Osteoblast (primary cell): ENCODE measurements around the gene OTUD4. TPM values are rescaled to one million over a fixed set of nuclear protein-coding genes. Genes with fewer than 3 reads are reported as not detected.
"Not testable (repeated sequence)": the region's sequence is repeated elsewhere in the genome, so short reads cannot be mapped to it uniquely, and the experiment has no call there.

Experiments used
- DNase-seq: peaks from one replicate; pipeline ENCODE4 v3.0.0; 2011; ENCODE audit warnings: low spot score, mixed read lengths; ENCODE audit not compliant: insufficient read length; ENCODE audit errors: missing footprints
- H2AFZ ChIP-seq: 2 replicates; pipeline ENCODE4 v1.6.0; 2011; ENCODE audit warnings: mild to moderate bottlenecking, low read length
- H3K27ac ChIP-seq: 2 replicates; pipeline ENCODE4 v1.5.1; 2011; ENCODE audit warnings: mild to moderate bottlenecking, low read depth, low read length, moderate library complexity
- H3K27me3 ChIP-seq: 2 replicates; pipeline ENCODE4 v1.6.0; 2012; ENCODE audit warnings: mild to moderate bottlenecking, control low read depth, inconsistent platforms, low read length, moderate library complexity; ENCODE audit not compliant: insufficient read depth
- H3K36me3 ChIP-seq: 2 replicates; pipeline ENCODE4 v1.5.1; 2011; ENCODE audit warnings: mild to moderate bottlenecking, low read length, control low read depth, moderate library complexity; ENCODE audit not compliant: insufficient read depth
- H3K4me1 ChIP-seq: 2 replicates; pipeline ENCODE4 v1.5.1; 2011; ENCODE audit warnings: mild to moderate bottlenecking, low read length, control low read depth, moderate library complexity; ENCODE audit not compliant: insufficient read depth
- H3K4me2 ChIP-seq: 2 replicates; pipeline ENCODE4 v1.6.0; 2011; ENCODE audit warnings: mild to moderate bottlenecking, low read length; ENCODE audit not compliant: insufficient read depth
- H3K4me3 ChIP-seq: fragments of 200-600 bp; sonication (generic); 3 replicates; pipeline ENCODE4 v1.5.1; 2012; ENCODE audit warnings: mild to moderate bottlenecking, low read length, inconsistent platforms; ENCODE audit not compliant: insufficient read depth
- H3K79me2 ChIP-seq: 2 replicates; pipeline ENCODE4 v1.6.0; 2012; ENCODE audit warnings: mild to moderate bottlenecking, low read length, control low read depth, inconsistent platforms; ENCODE audit not compliant: insufficient read depth
- H3K9me3 ChIP-seq: 2 replicates; pipeline ENCODE4 v1.5.1; 2011; ENCODE audit warnings: low read depth, low read length, control low read depth
- H4K20me1 ChIP-seq: 2 replicates; pipeline ENCODE4 v1.6.0; 2012; ENCODE audit warnings: mild to moderate bottlenecking, low read length, control low read depth; ENCODE audit not compliant: insufficient read depth
- total RNA-seq: library from RNA; depleted of rRNA; stranded (reverse); fragments of >200 nt; gene quantifications from 2 replicates; pipeline ENCODE4 v1.2.3, GENCODE V29; 2012
- TF ChIP-seq, protein P1 (sequence below): IDR thresholded peaks from 2 replicates; pipeline ENCODE4 v1.5.1; 2011; ENCODE audit warnings: mild to moderate bottlenecking, low read depth, low read length, moderate library complexity; ENCODE audit errors: extremely low read depth

The OTUD4 gene, protein sequence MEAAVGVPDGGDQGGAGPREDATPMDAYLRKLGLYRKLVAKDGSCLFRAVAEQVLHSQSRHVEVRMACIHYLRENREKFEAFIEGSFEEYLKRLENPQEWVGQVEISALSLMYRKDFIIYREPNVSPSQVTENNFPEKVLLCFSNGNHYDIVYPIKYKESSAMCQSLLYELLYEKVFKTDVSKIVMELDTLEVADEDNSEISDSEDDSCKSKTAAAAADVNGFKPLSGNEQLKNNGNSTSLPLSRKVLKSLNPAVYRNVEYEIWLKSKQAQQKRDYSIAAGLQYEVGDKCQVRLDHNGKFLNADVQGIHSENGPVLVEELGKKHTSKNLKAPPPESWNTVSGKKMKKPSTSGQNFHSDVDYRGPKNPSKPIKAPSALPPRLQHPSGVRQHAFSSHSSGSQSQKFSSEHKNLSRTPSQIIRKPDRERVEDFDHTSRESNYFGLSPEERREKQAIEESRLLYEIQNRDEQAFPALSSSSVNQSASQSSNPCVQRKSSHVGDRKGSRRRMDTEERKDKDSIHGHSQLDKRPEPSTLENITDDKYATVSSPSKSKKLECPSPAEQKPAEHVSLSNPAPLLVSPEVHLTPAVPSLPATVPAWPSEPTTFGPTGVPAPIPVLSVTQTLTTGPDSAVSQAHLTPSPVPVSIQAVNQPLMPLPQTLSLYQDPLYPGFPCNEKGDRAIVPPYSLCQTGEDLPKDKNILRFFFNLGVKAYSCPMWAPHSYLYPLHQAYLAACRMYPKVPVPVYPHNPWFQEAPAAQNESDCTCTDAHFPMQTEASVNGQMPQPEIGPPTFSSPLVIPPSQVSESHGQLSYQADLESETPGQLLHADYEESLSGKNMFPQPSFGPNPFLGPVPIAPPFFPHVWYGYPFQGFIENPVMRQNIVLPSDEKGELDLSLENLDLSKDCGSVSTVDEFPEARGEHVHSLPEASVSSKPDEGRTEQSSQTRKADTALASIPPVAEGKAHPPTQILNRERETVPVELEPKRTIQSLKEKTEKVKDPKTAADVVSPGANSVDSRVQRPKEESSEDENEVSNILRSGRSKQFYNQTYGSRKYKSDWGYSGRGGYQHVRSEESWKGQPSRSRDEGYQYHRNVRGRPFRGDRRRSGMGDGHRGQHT
- 22.8 and 30.6 TPM in 2 replicates for total RNA-seq

DNA sequence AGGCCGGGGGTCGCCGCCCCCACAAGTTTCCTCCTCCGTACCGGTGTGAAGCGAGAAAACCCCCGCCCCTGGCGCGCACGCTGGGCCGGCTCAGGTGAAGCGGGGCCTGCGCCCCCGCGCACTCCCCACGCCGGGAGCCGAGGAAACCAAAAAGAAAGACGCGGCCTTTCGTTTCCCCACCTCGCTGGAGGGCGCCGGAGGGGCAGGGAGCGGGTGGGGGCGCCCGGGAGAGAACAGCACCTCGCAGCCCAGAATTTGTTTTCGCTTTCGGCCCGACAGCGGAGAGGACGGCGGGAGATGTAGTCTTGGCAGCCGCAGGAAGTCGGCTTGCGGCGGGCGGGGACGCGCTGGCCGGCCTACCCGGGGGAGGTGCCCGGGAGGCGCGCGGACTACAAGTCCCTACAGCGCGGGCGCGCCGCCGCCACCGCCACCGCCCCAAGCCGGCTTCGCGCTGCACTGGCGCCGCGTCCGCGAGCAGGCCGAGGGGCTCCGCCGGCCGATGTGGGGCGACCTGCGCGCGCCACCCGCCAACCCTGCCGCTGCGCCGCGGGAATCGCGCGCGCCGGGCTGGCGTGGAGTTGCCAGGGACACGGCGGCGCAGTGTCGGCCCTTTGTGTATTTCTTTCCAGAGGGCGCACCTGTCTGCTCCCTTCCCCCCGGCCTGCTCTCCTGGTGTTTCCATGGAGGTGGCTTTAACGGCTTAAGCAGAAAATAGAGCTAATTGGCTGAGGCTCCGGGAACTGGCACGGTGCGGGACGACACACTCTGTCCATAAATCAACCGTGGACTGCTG lies at the start of gene OTUD4:
Gene OTUD4 (minus strand): TSS at position 292 of the 793 bp plus-strand sequence. CDS start 616 bp downstream, outside the sequence.
- DNase-seq = peak; percentile 99
- Histone ChIP-seq H3K4me1 (peaks cover 24% of the 10 kb centered on the region), H3K9me3 (no peaks in the 10 kb centered on the region)

GRCh38 chr4:145223228-145223627 lies 42.8 kb upstream of the OTUD4 start:
- not testable (repeated sequence) for H2AFZ ChIP-seq, H3K4me1 ChIP-seq, H4K20me1 ChIP-seq, DNase-seq, H3K27me3 ChIP-seq, H3K79me2 ChIP-seq, H3K9me3 ChIP-seq, H3K27ac ChIP-seq, H3K36me3 ChIP-seq, H3K4me2 ChIP-seq, H3K4me3 ChIP-seq

More for the DNA sequence above, at the start of gene OTUD4:
- Histone ChIP-seq H3K4me3 (peak within 1 kb of the TSS; percentile 92), H3K4me2 (peak within 1 kb of the TSS; percentile 98), H3K79me2 (peaks cover 41% of the 10 kb centered on the region), H3K36me3 (no peaks in the 10 kb centered on the region), H2AFZ (peak within 1 kb of the TSS; percentile 96), H4K20me1 (peaks cover 5% of the 10 kb centered on the region), H3K27ac (peak within 1 kb of the TSS; percentile 95), H3K27me3 (no peaks in the 10 kb centered on the region)
- TF ChIP-seq, protein P1, sequence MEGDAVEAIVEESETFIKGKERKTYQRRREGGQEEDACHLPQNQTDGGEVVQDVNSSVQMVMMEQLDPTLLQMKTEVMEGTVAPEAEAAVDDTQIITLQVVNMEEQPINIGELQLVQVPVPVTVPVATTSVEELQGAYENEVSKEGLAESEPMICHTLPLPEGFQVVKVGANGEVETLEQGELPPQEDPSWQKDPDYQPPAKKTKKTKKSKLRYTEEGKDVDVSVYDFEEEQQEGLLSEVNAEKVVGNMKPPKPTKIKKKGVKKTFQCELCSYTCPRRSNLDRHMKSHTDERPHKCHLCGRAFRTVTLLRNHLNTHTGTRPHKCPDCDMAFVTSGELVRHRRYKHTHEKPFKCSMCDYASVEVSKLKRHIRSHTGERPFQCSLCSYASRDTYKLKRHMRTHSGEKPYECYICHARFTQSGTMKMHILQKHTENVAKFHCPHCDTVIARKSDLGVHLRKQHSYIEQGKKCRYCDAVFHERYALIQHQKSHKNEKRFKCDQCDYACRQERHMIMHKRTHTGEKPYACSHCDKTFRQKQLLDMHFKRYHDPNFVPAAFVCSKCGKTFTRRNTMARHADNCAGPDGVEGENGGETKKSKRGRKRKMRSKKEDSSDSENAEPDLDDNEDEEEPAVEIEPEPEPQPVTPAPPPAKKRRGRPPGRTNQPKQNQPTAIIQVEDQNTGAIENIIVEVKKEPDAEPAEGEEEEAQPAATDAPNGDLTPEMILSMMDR = no peak

DNA sequence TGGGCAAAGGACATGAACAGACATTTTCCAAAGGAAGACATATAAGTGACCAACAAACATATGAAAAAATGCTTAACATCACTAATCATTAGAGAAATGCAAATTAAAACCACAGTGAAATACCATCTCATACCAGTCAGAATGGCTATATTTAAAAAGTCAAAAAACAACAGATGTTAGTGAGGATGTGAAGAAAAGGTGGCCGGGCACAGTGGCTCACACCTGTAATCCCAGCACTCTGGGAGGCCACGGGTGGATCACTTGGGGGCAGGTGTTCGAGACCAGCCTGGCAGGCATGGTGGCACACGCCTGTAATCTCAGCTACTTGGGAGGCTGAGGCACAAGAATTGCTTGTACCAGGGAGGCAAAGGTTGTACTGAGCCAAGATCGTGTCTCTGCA lies 41.1 kb upstream of the OTUD4 start:
- not testable (repeated sequence) for H3K27me3 ChIP-seq, H3K27ac ChIP-seq, H3K79me2 ChIP-seq, H4K20me1 ChIP-seq, H3K4me3 ChIP-seq, H3K4me2 ChIP-seq, H3K9me3 ChIP-seq, H2AFZ ChIP-seq, H3K36me3 ChIP-seq, DNase-seq, H3K4me1 ChIP-seq

DNA sequence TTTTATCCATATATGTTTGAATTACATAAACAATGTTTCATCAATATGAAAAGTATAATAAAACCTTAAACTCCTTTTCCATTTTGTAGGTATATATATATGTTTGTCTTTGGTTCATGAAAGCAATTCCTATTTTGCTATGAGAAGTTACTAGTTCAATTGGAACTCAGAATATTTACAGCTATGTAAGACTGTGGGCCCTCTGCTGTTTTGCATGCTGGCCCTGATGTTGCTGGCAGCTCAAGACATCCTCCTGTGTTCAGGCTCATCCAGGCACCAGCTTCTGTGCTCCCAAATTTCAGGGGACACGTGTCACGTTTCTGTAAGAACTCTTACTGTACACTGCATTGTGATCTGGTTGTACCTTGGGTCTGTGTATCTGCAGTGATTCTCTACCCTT lies 38.7 kb upstream of the OTUD4 start:
- Histone ChIP-seq H3K27me3 (no peaks in the 10 kb centered on the region), H3K4me1 (no peaks in the 10 kb centered on the region), H3K79me2 (no peaks in the 10 kb centered on the region), H3K9me3 (no peaks in the 10 kb centered on the region), H4K20me1 (no peaks in the 10 kb centered on the region), H3K27ac (no peak overlapping the region), H3K4me3 (no peak overlapping the region), H2AFZ (no peak overlapping the region), H3K36me3 (no peaks in the 10 kb centered on the region), H3K4me2 (no peak overlapping the region)
- no peak for DNase-seq
- TF ChIP-seq, protein P1 = no peak
